ENCODE data around the gene HTRA2. TPM values are rescaled to one million over a fixed set of nuclear protein-coding genes. Genes with fewer than 3 reads are reported as not detected.

The HTRA2 gene
- total and polyA plus RNA-seq, 2 donors = 42.9 to 70.6 TPM

DNA sequence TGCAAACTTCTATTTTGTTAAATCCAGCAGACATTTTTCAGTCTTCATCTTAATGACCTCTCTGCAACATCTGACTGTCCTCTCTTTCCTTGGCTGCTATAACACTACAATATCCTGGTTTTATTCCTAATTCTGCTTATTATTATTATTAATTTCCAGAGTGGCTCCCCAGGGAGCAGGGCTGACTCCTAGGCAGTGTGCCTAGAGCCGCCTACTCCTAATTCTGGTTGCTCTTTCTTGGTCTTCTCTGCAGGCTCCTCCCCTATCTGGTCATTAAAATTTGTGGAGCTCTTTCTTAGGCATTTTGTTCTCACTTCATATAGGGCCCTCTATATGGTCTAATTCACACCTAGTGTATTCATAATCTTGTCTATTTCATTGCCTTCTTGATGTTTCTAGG lies 13.2 kb downstream of the HTRA2 start:
- Histone ChIP-seq H3K36me3 (ENCODE audit: control insufficient read depth in 2 of 2, insufficient read depth in 2 of 2, low read length in 1 of 2) (no peaks in the 10 kb centered on the region), H3K9me3 (ENCODE audit: control insufficient read depth in 2 of 2, insufficient read depth in 1 of 2, low read length in 1 of 2) (no peaks in the 10 kb centered on the region), H3K4me3 (ENCODE audit: low read length in 2 of 2) (no peak overlapping the region), H3K27ac (ENCODE audit: low read depth in 1 of 2, low read length in 1 of 2) (no peak overlapping the region), H3K27me3 (ENCODE audit: control insufficient read depth in 2 of 2, insufficient read depth in 1 of 2, low read length in 1 of 2) (peaks cover 10 to 32% of the 10 kb centered on the region in 2 donors), H3K4me1 (ENCODE audit: control insufficient read depth in 2 of 2, insufficient read depth in 2 of 2, low read length in 2 of 2) (peaks cover 0 to 3% of the 10 kb centered on the region in 2 donors)
- no peak for DNase-seq (ENCODE audit: low read depth in 6 of 9, low spot score in 9 of 9)
- WGBS = 95% methylated on average over 1 of the region's 1 CpG

DNA sequence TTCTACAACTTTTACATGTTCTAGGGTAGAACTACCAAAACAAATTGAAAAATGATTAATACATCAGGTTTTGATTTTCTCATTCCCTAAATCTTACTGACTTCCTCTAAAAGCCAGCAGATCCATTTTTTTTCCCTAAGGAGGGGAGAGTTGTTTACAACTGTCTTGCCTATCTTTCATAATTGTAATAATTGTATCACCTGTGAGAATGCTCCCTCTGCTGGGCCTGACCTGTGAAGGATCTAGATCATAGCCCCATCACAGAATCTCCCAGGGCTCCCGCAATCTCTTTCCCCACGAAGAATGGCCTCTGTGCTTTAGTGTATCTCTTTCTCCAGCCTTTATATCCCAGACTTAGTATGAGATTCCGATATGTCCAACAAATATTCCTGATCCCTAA lies 14.9 kb downstream of the HTRA2 start:
- WGBS = 95% methylated on average over 3 of the region's 3 CpGs
- H3K27me3 ChIP-seq (ENCODE audit: control insufficient read depth in 2 of 2, insufficient read depth in 1 of 2, low read length in 1 of 2) = peaks cover 25 to 38% of the 10 kb centered on the region in 2 donors
- H3K36me3 ChIP-seq (ENCODE audit: control insufficient read depth in 2 of 2, insufficient read depth in 2 of 2, low read length in 1 of 2) = no peaks in the 10 kb centered on the region
- peaks cover 0 to 9% of the 10 kb centered on the region in 2 donors for H3K4me1 ChIP-seq (ENCODE audit: control insufficient read depth in 2 of 2, insufficient read depth in 2 of 2, low read length in 2 of 2)
- no peak for DNase-seq (ENCODE audit: low read depth in 6 of 9, low spot score in 9 of 9)
- no peak overlapping the region for H3K4me3 ChIP-seq (ENCODE audit: low read length in 2 of 2)
- peaks cover 5 to 7% of the 10 kb centered on the region in 2 donors for H3K9me3 ChIP-seq (ENCODE audit: control insufficient read depth in 2 of 2, insufficient read depth in 1 of 2, low read length in 1 of 2)
- no peak overlapping the region for H3K27ac ChIP-seq (ENCODE audit: low read depth in 1 of 2, low read length in 1 of 2)

DNA sequence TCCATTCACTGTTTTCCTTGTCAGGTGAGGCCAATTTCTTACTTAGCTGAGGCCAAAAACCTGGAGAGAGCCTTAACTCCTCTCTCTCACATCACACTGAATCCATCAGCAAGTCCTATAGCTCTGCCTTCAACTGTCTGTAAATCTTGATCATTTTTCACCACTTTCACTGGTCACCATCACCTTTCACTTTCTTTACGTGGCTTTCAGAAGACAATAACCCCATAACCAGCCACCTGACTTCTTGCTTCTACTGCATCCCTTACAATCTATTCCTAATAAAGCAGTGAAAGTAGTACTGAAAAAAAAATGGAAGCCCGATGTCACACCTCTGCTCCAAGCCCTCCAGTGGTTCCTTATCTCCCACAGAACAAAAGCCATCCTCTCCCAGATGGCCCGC lies 16.3 kb downstream of the HTRA2 start:
- DNase-seq (ENCODE audit: low read depth in 6 of 9, low spot score in 9 of 9) = no peak
- 95% methylated on average over 3 of the region's 3 CpGs for WGBS
- peaks cover 0 to 10% of the 10 kb centered on the region in 2 donors for H3K4me1 ChIP-seq (ENCODE audit: control insufficient read depth in 2 of 2, insufficient read depth in 2 of 2, low read length in 2 of 2)
- peaks cover 5 to 7% of the 10 kb centered on the region in 2 donors for H3K9me3 ChIP-seq (ENCODE audit: control insufficient read depth in 2 of 2, insufficient read depth in 1 of 2, low read length in 1 of 2)
- peaks cover 37 to 51% of the 10 kb centered on the region in 2 donors for H3K27me3 ChIP-seq (ENCODE audit: control insufficient read depth in 2 of 2, insufficient read depth in 1 of 2, low read length in 1 of 2)
- no peak overlapping the region for H3K27ac ChIP-seq (ENCODE audit: low read depth in 1 of 2, low read length in 1 of 2)
- H3K4me3 ChIP-seq (ENCODE audit: low read length in 2 of 2) = no peak overlapping the region
- no peaks in the 10 kb centered on the region for H3K36me3 ChIP-seq (ENCODE audit: control insufficient read depth in 2 of 2, insufficient read depth in 2 of 2, low read length in 1 of 2)

DNA sequence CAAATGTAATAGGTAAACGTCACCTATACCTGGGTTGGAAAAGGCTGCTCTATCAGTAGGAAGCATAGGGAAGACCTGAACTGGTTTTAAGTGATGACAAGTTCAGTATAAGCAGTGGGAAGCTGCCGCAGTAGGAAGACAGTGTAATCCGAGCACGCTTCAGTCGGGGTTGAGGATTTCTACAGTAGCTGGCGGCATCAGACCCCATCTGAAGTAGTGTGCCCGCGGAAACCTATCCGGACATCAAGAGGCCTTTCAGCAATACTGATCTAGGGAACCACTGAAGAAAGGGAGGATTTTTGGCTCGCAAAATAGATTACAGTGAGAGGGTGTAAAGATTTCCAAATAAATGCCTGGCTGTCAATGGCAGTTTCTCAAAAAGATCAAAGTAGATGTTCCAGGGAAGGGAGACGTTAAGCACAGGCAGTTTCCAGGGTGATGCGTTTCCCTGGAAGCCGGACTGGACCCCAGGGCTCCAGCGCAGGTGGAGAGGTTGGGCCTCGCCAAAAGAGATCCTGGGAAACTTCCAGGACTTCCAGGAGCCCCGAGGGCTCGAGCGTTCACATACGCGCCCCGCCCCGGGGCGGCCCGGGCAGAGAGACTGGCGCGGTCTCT lies 18.7 kb downstream of the HTRA2 start:
- Histone ChIP-seq H3K4me3 (ENCODE audit: low read length in 2 of 2) (peak overlapping the region in 1 of 2 donors; percentile 36), H3K36me3 (ENCODE audit: control insufficient read depth in 2 of 2, insufficient read depth in 2 of 2, low read length in 1 of 2) (no peaks in the 10 kb centered on the region), H3K9me3 (ENCODE audit: control insufficient read depth in 2 of 2, insufficient read depth in 1 of 2, low read length in 1 of 2) (peaks cover 5 to 7% of the 10 kb centered on the region in 2 donors), H3K27ac (ENCODE audit: low read depth in 1 of 2, low read length in 1 of 2) (no peak overlapping the region), H3K27me3 (ENCODE audit: control insufficient read depth in 2 of 2, insufficient read depth in 1 of 2, low read length in 1 of 2) (peaks cover 52 to 75% of the 10 kb centered on the region in 2 donors), H3K4me1 (ENCODE audit: control insufficient read depth in 2 of 2, insufficient read depth in 2 of 2, low read length in 2 of 2) (peaks cover 0 to 18% of the 10 kb centered on the region in 2 donors)
- no peak for DNase-seq (ENCODE audit: low read depth in 6 of 9, low spot score in 9 of 9)
- WGBS = 36% methylated on average over 26 of the region's 26 CpGs

DNA sequence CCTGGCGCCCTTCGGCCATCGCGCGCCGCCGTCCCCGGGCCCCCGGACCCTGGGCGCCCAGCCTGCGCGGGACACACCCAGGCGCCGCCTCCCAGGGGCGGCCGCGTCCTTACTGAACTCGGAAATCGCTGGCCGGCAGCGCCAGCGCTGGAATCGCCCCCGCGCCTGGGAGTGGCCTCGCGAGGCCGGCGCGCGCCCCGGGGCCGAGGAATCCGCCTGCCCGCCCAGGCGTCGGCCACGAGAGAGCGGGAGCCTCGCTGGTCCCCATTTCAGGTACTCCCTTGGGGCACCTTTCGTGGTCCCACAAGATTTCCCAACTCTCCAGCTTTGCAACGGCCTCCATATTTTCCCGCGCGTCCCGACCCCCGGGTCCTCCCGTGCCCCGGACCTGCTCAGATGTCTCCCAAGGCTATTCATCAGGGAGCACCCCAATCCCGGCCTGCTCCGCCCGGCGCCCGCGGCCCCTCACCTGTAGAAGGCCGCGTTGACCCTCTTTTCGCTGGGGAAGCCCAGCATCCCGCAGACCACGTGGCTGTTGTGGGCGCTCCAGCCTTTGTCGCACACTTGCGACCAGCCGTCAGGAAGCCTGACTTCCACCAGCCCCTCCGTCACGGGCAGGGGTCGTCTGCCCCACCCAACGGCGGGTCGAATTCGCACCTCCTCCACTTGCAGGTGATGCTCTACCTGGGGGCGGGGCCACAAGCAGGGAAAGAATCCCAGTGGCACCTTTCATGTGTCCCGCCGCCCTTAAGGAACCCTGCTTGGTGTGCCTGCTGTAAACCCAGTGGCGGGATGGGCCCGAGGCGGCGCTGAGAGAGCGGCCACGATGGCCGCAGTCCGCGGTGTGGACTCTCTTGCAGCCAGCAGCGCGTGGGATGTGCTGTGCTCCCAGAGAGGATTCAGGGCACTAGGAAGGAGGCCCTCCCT lies 19.4 kb downstream of the HTRA2 start:
- H3K4me1 ChIP-seq (ENCODE audit: control insufficient read depth in 2 of 2, insufficient read depth in 2 of 2, low read length in 2 of 2) = peaks cover 3 to 26% of the 10 kb centered on the region in 2 donors
- no peak for DNase-seq (ENCODE audit: low read depth in 6 of 9, low spot score in 9 of 9)
- no peak overlapping the region for H3K27ac ChIP-seq (ENCODE audit: low read depth in 1 of 2, low read length in 1 of 2)
- WGBS = 3% methylated on average over 85 of the region's 85 CpGs
- H3K9me3 ChIP-seq (ENCODE audit: control insufficient read depth in 2 of 2, insufficient read depth in 1 of 2, low read length in 1 of 2) = peaks cover 5 to 7% of the 10 kb centered on the region in 2 donors
- peaks cover 56 to 83% of the 10 kb centered on the region in 2 donors for H3K27me3 ChIP-seq (ENCODE audit: control insufficient read depth in 2 of 2, insufficient read depth in 1 of 2, low read length in 1 of 2)
- peak overlapping the region; percentile 25 to 36 for H3K4me3 ChIP-seq (ENCODE audit: low read length in 2 of 2)
- no peaks in the 10 kb centered on the region for H3K36me3 ChIP-seq (ENCODE audit: control insufficient read depth in 2 of 2, insufficient read depth in 2 of 2, low read length in 1 of 2)

DNA sequence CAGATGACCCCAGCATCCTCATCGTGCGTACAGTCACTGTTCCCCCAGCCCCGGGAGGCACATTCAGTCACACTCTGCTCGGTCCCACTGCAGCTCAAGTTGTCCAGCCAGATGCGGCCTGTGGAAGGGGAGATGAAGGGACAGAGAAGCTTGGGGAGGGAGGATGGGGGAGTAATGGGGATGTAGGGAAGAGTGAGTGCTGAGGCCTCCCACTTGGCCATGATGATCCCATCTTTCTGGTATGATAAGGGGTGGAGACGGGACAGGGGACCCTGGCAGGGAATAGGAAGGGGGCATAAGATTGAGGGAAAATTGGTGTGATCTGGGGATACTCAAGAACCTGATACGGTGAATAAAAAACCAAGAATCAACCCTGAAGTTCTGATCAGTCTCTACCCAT lies 20.5 kb downstream of the HTRA2 start:
- peaks cover 4 to 29% of the 10 kb centered on the region in 2 donors for H3K4me1 ChIP-seq (ENCODE audit: control insufficient read depth in 2 of 2, insufficient read depth in 2 of 2, low read length in 2 of 2)
- DNase-seq (ENCODE audit: low read depth in 6 of 9, low spot score in 9 of 9) = no peak
- H3K4me3 ChIP-seq (ENCODE audit: low read length in 2 of 2) = no peak overlapping the region
- peaks cover 56 to 92% of the 10 kb centered on the region in 2 donors for H3K27me3 ChIP-seq (ENCODE audit: control insufficient read depth in 2 of 2, insufficient read depth in 1 of 2, low read length in 1 of 2)
- no peaks in the 10 kb centered on the region for H3K36me3 ChIP-seq (ENCODE audit: control insufficient read depth in 2 of 2, insufficient read depth in 2 of 2, low read length in 1 of 2)
- 95% methylated on average over 7 of the region's 7 CpGs for WGBS
- no peak overlapping the region for H3K27ac ChIP-seq (ENCODE audit: low read depth in 1 of 2, low read length in 1 of 2)
- H3K9me3 ChIP-seq (ENCODE audit: control insufficient read depth in 2 of 2, insufficient read depth in 1 of 2, low read length in 1 of 2) = peaks cover 5 to 7% of the 10 kb centered on the region in 2 donors

DNA sequence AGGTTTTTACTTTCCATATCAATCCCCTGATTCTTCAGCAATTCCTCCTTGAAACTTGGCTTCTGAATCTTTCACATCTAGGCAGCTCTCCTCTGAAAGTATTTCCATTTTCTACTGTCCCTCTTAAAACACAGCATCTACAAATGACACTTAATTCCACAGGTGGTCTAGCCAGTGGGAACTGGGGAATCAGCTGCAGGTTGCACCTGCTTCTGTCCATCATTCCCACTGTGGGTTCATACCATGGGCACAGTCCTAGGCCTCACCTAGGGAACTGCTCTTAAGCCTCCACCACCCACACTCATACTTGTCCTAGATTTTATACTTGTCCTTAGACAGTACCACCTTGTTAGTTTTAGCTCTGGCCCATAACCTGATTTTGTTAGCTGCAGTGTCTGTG lies 21.8 kb downstream of the HTRA2 start:
- no peak overlapping the region for H3K27ac ChIP-seq (ENCODE audit: low read depth in 1 of 2, low read length in 1 of 2)
- H3K36me3 ChIP-seq (ENCODE audit: control insufficient read depth in 2 of 2, insufficient read depth in 2 of 2, low read length in 1 of 2) = no peaks in the 10 kb centered on the region
- no peak overlapping the region for H3K4me3 ChIP-seq (ENCODE audit: low read length in 2 of 2)
- peaks cover 52 to 95% of the 10 kb centered on the region in 2 donors for H3K27me3 ChIP-seq (ENCODE audit: control insufficient read depth in 2 of 2, insufficient read depth in 1 of 2, low read length in 1 of 2)
- H3K9me3 ChIP-seq (ENCODE audit: control insufficient read depth in 2 of 2, insufficient read depth in 1 of 2, low read length in 1 of 2) = peaks cover 5 to 7% of the 10 kb centered on the region in 2 donors
- peaks cover 7 to 37% of the 10 kb centered on the region in 2 donors for H3K4me1 ChIP-seq (ENCODE audit: control insufficient read depth in 2 of 2, insufficient read depth in 2 of 2, low read length in 2 of 2)
- DNase-seq (ENCODE audit: low read depth in 6 of 9, low spot score in 9 of 9) = no peak

DNA sequence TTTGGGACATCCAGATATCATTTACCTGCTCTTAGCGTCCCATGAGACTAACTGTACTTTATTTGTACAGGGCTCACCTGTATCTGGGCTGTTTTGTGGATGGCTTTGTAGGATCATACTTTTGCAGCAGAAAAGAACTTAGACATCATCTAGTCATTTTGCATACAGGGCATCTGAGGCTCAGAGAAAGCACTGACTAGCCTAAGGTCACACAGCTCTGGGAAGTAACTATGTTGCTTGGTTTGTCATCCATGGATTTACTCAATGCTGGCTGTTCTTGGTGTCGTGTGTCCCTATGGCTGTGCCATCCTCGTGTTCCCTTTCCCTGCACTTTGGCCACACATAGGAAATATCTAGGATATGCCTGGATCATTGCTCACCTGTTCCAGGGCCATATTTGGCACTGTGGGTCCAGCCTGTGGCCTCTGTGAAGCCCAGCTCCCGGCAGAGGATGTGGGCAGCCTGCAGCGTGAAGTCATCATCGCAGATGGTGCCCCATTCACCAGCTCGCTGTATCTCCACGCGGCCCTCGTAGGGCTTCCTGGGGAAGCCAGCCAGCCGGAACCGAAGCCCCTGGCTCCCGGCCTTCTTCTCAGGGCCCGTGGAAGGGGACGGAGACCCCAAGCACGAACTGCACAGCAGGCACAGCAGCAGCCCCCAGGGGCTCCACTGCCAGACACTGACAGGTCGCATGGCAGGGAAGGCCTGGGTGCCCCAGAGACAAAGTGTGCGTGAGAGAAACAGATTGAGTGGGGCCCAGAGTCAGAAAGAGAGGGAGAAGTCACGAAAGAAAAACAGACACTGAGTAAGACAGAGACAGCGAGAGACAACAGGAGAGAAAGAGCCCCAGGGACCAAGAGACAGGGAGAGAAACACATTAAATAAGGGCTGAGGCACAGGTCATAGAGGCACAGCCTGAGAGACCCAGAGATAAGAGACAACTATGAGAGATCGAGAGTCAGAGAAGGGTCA lies 22.5 kb downstream of the HTRA2 start:
- WGBS = 77% methylated on average over 21 of the region's 21 CpGs
- Histone ChIP-seq H3K9me3 (ENCODE audit: control insufficient read depth in 2 of 2, insufficient read depth in 1 of 2, low read length in 1 of 2) (peaks cover 5 to 7% of the 10 kb centered on the region in 2 donors), H3K4me3 (ENCODE audit: low read length in 2 of 2) (no peak overlapping the region), H3K27me3 (ENCODE audit: control insufficient read depth in 2 of 2, insufficient read depth in 1 of 2, low read length in 1 of 2) (peaks cover 51 to 88% of the 10 kb centered on the region in 2 donors), H3K27ac (ENCODE audit: low read depth in 1 of 2, low read length in 1 of 2) (no peak overlapping the region), H3K36me3 (ENCODE audit: control insufficient read depth in 2 of 2, insufficient read depth in 2 of 2, low read length in 1 of 2) (peaks cover 2 to 3% of the 10 kb centered on the region in 2 donors), H3K4me1 (ENCODE audit: control insufficient read depth in 2 of 2, insufficient read depth in 2 of 2, low read length in 2 of 2) (peaks cover 7 to 39% of the 10 kb centered on the region in 2 donors)
- DNase-seq (ENCODE audit: low read depth in 6 of 9, low spot score in 9 of 9) = no peak
